Thyroid gland (tissue), 4 donors: ENCODE measurements around the gene B4GALT3.

Experiments
- POLR2A ChIP-seq, 2 donors: fragments of 450-650 bp; IDR thresholded peaks; one replicate each; pipeline ENCODE4 v1.6.1; 2017; ENCODE audit warnings: antibody characterized with exemption in 2 of 2, mild to moderate bottlenecking in 2 of 2, moderate library complexity in 1 of 2
- TF ChIP-seq, protein P1 (sequence below), 6 experiments: fragments of 200-600 bp in 3 of 6; fragments of 450-650 bp in 3 of 6; sonication (generic) in 3 of 6; IDR thresholded peaks; one replicate each; pipeline ENCODE4 v1.5.1; 2016 to 2019; ENCODE audit warnings: antibody characterized with exemption in 6 of 6, mild to moderate bottlenecking in 2 of 6, inconsistent platforms in 1 of 6, moderate library complexity in 1 of 6

DNA sequence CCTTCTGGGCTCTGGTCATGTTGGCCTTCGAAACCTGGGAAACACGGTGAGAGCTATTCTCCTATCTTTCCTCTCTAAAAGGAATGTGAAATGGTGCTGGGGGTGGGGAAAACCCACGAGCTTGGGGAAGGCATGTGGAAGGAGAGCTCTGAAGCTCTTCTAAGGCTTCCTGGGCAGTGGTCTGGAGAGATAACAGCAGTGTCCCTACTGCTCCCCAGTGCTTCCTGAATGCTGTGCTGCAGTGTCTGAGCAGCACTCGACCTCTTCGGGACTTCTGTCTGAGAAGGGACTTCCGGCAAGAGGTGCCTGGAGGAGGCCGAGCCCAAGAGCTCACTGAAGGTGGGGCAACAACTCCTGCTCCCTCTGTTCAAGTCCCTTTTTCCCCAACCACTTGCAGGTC is 15.3 kb downstream of the B4GALT3 start:
- TF ChIP-seq, protein P1, sequence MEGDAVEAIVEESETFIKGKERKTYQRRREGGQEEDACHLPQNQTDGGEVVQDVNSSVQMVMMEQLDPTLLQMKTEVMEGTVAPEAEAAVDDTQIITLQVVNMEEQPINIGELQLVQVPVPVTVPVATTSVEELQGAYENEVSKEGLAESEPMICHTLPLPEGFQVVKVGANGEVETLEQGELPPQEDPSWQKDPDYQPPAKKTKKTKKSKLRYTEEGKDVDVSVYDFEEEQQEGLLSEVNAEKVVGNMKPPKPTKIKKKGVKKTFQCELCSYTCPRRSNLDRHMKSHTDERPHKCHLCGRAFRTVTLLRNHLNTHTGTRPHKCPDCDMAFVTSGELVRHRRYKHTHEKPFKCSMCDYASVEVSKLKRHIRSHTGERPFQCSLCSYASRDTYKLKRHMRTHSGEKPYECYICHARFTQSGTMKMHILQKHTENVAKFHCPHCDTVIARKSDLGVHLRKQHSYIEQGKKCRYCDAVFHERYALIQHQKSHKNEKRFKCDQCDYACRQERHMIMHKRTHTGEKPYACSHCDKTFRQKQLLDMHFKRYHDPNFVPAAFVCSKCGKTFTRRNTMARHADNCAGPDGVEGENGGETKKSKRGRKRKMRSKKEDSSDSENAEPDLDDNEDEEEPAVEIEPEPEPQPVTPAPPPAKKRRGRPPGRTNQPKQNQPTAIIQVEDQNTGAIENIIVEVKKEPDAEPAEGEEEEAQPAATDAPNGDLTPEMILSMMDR (IDR thresholded peaks at IDR 0.05) = no peak
- no peak for TF ChIP-seq POLR2A (IDR thresholded peaks at IDR 0.05)
